Measurements from ENCODE around the gene TMEM235.

TMEM235 gene

GRCh38 chr17:78226055-78226758, 5.2 kb upstream of the TMEM235 start:
- no peak for TF ChIP-seq CTCF (IDR thresholded peaks at IDR 0.05; ENCODE audit: extremely low read depth, insufficient read depth, missing control alignments)
- no peak for DNase-seq (ENCODE audit: low spot score)
- in situ Hi-C loops (cut with MboI; ENCODE audit: low pct_unique_long_range_greater_than_20kb, low sequenced_read_pairs, unreplicated experiment) = no loop called here

DNA sequence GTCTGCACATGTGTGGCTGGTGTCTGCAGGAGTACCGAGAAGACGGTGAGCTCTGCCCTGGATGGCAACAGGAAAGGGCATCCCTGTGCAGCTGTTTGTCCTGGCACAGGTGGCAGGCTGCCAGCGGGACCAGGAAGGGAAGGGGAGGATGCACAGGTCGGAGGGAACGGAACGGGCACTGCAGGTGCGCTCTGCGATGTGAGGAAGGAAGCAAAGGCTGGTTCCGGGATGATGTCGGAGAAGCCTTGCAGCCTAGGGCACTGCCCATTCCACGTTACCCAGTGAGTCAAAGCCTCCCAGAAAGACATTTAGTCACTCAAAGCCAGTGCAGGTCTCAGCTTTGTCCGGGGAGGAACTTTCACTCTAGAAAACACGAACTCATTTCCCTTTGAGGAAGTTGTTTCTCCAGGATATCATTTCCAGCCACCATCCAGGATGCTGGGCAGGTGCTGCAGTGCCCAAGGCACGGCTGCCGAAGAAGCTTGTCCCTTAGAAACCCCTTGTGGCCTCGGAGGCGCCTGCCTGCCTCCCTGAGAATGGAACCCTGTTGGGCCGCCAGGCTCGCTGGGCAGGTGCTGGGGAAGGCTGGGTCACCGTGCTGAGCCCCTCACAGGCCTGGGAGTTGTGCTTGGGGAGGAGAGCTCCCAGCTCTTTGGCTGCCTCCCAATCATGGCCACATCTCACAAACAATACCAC, 4.5 kb upstream of the TMEM235 start:
- in situ Hi-C loops (cut with MboI; ENCODE audit: low pct_unique_long_range_greater_than_20kb, low sequenced_read_pairs, unreplicated experiment) = no loop called here
- no peak for DNase-seq (ENCODE audit: low spot score)
- TF ChIP-seq CTCF (IDR thresholded peaks at IDR 0.05; ENCODE audit: extremely low read depth, insufficient read depth, missing control alignments) = no peak

GRCh38 chr17:78227455-78227916, 3.9 kb upstream of the TMEM235 start:
- no peak for TF ChIP-seq CTCF (IDR thresholded peaks at IDR 0.05; ENCODE audit: extremely low read depth, insufficient read depth, missing control alignments)
- no peak for DNase-seq (ENCODE audit: low spot score)
- in situ Hi-C loops (cut with MboI; ENCODE audit: low pct_unique_long_range_greater_than_20kb, low sequenced_read_pairs, unreplicated experiment) = no loop called here

DNA sequence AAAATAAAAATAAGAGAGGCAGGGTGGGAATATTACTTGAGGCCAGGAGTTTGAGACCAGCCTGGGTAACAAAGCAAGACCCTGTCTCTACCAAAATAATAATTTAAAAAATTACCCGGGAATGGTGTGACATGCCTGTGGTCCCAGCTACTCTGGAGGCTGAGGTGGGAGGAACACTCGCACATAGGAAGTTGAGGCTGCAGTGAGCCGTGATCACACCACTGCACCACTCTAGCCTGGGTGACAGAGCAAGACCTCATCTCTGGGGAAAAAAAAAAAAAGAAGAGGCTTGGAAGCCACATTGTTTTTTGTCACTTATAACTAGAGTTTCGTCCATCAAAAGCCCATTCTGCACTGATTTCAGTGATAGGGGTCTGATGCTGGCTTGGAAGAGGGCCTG, 3.3 kb upstream of the TMEM235 start:
- no peak for DNase-seq (ENCODE audit: low spot score)
- TF ChIP-seq CTCF (IDR thresholded peaks at IDR 0.05; ENCODE audit: extremely low read depth, insufficient read depth, missing control alignments) = no peak
- in situ Hi-C loops (cut with MboI; ENCODE audit: low pct_unique_long_range_greater_than_20kb, low sequenced_read_pairs, unreplicated experiment) = no loop called here

DNA sequence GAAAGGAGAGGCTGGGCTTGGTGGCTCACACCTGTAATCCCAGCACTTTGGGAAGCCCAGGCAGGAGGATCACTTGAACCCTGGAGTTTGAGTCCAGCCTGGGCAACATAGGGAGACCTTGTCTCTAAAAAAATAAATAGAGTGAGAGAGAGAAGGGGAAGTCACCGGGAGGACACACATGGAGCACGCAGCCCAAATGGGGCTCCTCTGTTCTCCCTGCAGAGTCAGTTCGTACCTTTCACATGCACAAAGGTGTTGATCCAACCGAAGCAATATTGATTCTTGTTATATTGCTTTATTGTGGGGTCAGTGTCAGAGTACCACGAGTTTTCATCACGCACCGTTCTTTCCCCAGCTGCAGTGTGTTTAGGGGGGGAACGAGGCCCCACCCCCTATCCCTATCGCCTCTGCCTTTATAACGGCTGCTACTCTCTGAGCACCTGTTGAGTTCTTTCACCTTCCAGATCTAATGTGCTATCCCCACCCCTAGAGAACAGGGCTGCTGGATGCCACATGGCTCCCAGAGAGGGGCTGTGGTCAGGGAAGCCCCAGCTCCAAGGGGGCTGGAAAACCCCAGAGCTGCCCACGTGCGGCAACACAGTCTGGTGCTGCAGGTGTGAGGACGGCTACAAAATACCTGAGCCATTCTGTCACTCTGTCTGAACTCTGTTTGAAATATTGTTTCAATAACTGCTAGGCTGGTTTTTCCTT, 1.0 kb upstream of the TMEM235 start:
- in situ Hi-C loops (cut with MboI; ENCODE audit: low pct_unique_long_range_greater_than_20kb, low sequenced_read_pairs, unreplicated experiment) = no loop called here
- no peak for TF ChIP-seq CTCF (IDR thresholded peaks at IDR 0.05; ENCODE audit: extremely low read depth, insufficient read depth, missing control alignments)
- DNase-seq (ENCODE audit: low spot score) = no peak

DNA sequence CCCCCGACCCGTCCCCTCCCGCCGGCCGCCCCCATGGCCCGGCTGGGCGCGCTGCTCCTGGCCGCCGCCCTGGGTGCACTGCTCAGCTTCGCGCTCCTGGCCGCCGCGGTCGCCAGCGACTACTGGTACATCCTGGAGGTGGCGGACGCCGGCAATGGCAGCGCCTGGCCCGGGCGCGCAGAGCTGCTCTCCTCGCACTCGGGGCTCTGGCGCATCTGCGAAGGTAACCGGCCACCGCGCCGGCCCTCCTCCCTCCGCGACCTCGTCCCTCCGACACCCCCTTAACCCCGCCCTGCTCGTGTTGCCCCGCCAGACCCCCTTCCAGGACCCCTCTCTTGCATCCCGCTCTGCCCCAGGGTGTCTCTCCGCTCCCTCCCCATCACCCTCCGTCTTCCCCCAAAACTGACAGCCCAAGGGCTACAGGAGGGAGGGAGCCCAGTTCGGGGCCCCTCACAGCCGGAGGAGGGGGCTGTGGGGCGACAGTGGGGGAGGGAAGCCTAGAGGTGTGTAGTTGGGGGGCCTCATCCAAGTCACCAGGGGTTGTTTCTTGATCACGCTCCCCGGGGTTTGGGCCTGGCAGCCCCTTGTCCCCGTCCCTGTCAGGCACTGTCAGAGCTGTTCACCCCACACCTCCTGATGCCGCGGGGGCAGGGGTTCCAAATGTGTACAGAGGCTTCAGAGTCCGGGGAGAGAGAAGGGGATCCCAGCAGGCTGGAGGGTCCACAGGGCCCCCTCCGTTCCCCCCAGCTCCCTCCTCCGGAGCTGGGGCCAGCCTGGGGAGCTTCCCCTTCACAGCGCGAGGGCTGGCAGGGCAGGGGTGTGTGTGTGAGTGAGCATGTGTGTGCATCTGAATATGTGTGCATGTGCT, 794 bp downstream of the TMEM235 start:
- in situ Hi-C loops (cut with MboI; ENCODE audit: low pct_unique_long_range_greater_than_20kb, low sequenced_read_pairs, unreplicated experiment) = no loop called here
- peak; percentile 59 for DNase-seq (ENCODE audit: low spot score)
- no peak for TF ChIP-seq CTCF (IDR thresholded peaks at IDR 0.05; ENCODE audit: extremely low read depth, insufficient read depth, missing control alignments)

Measured in GM13977 (cell line).